Measurements from ENCODE around the gene SDK1.

- TF ChIP-seq SMC3 (IDR thresholded peaks at IDR 0.05; ENCODE audit: borderline replicate concordance, low read length) (no peak), CTCF (IDR thresholded peaks at IDR 0.05 in 2 of 3, conservative IDR thresholded peaks at IDR 0.05 in 1 of 3; ENCODE audit: control insufficient read depth in 2 of 3, extremely low read depth in 1 of 3, insufficient read depth in 1 of 3, low read depth in 3 of 3, low read length in 3 of 3) (no peak), NRF1 (conservative IDR thresholded peaks at IDR 0.05; ENCODE audit: low read depth, low read length) (no peak), POLR2A (IDR thresholded peaks at IDR 0.05; ENCODE audit: low read depth, low read length) (no peak), MXI1 (IDR thresholded peaks at IDR 0.05; ENCODE audit: low read depth, low read length) (no peak)
Observed at GRCh38 chr7:4076701-4077294, 775.7 kb downstream of the SDK1 start.

Measured in GM12878 (cell line).